ENCODE measurements around the gene SLC6A4.

DNA sequence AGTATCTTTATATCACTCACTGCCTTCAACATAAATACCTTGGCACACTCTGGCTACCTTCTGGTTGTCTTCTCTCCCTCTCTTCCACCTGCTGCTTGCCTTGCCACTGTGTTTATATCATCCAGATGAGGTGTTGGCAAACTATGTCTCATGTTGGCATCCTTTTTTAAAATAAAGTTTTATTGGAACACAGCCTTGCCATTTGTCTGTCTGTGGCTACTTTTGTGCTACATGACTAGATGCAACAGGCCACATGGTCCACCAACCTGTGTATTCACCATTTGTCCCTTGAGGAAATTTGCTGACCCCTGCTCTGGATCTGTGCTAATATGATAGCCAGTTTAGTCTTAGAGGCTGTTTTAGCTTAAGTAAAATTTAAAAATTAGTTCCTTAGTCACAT is 82.0 kb downstream of the SLC6A4 start:
- no peak for TF ChIP-seq POLR2AphosphoS5 (IDR thresholded peaks at IDR 0.05; ENCODE audit: low read depth)
- TF ChIP-seq, protein P1, sequence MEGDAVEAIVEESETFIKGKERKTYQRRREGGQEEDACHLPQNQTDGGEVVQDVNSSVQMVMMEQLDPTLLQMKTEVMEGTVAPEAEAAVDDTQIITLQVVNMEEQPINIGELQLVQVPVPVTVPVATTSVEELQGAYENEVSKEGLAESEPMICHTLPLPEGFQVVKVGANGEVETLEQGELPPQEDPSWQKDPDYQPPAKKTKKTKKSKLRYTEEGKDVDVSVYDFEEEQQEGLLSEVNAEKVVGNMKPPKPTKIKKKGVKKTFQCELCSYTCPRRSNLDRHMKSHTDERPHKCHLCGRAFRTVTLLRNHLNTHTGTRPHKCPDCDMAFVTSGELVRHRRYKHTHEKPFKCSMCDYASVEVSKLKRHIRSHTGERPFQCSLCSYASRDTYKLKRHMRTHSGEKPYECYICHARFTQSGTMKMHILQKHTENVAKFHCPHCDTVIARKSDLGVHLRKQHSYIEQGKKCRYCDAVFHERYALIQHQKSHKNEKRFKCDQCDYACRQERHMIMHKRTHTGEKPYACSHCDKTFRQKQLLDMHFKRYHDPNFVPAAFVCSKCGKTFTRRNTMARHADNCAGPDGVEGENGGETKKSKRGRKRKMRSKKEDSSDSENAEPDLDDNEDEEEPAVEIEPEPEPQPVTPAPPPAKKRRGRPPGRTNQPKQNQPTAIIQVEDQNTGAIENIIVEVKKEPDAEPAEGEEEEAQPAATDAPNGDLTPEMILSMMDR (IDR thresholded peaks at IDR 0.05; ENCODE audit: insufficient read depth, low read length): no peak
- TF ChIP-seq GABPA (IDR thresholded peaks at IDR 0.05; ENCODE audit: low read depth): no peak
